GM18909 (cell line): ENCODE measurements around the gene BACE1.
"Not testable (repeated sequence)": the region's sequence is repeated elsewhere in the genome, so short reads cannot be mapped to it uniquely, and the experiment has no call there.

Experiments used
- ATAC-seq: cut with Tn5 transposase; IDR thresholded peaks from one replicate; pipeline ENCODE4 v1.9.1; 2021; ENCODE audit warnings: mild to moderate bottlenecking; ENCODE audit not compliant: unreplicated experiment, poor library complexity

Gene BACE1

GRCh38 chr11:117316197-117316961 lies at the start of gene BACE1:
BACE1 (minus strand) TSS chr11:117316256; CDS start chr11:117315795, 461 bp downstream.
- ATAC-seq = no peak

GRCh38 chr11:117361432-117361831 lies 45.4 kb upstream of the BACE1 start:
- no peak for ATAC-seq

DNA sequence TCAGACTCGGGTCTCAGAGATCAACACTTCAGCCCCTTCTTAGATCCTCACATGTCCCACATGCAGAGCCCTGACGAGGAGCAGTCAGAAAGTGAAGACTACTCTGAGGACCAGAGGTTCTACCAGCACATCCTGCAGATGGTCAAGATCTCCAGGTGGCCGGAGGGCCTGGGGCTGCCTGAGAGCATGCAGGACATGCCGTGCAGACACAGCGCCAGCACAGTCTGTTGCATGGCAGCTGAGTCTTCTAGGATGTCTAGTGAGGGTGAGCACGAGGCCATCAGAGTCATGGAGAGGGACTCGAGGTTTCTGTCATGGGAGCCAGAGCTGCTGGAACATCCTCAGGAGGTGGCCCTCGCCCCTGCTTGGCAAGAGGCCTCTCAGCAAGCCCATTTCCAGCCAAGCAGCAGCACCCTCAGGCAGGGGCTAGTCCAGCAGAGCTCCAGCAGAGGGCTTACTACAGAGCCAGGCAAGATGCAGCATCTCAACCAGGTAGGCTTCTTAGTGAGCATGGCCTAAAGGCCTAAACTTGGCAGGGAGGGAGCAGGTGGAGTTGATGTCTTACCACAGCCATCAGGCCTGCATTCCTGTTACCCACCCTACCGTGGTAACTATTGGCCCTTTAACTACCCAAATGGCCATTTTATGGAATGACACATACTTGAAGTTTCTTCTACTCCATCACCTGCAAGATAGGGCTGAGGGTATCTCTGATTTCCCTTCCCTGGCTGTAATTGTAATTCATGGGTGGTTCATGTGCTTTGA lies 40.3 kb upstream of the BACE1 start:
- ATAC-seq = no peak

GRCh38 chr11:117354550-117354949 lies 38.5 kb upstream of the BACE1 start:
- no peak for ATAC-seq

DNA sequence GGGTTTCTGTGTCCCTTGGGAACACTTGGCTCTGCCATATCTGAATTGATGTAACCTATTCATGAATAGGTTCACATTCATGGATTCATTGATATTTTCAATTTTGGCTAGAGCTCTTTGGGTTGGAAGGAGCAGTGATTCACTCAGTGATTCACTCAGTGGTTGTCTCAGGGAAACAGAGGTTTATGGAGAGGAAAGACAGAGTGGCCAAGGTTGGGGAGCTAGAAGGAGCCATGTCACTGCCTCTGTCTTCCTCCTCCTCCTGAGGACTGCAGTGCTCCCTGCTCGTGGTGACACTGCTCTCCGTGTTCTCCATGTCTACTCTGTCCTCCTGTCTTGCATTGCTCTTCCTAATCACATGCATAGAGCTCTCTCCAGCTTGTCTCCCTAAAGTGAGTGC lies 29.0 kb upstream of the BACE1 start:
- ATAC-seq = no peak

GRCh38 chr11:117337076-117337475 lies 21.0 kb upstream of the BACE1 start:
- no peak for ATAC-seq

- ATAC-seq = no peak
Observed at GRCh38 chr11:117335399-117335798, 19.3 kb upstream of the BACE1 start.

DNA sequence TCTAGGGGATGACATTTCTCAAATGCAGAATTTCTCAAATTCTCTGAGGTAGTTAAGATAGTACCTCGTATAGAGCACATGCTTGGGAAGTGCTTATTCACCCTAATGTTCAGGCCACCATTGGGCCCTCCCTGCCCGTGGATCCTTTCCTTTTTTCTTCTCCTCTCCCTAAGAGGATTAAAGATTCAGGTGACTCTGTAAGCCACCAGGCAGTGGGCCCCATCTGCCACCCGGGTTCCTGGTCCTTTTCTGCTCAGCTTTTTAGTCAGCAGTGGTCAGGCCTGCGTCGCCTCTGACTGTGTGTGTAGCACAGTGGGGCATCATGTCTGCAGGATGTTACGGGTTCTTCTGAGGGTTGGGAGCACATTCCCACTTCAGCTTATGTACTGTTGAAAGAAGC lies 18.8 kb upstream of the BACE1 start:
- ATAC-seq = no peak

DNA sequence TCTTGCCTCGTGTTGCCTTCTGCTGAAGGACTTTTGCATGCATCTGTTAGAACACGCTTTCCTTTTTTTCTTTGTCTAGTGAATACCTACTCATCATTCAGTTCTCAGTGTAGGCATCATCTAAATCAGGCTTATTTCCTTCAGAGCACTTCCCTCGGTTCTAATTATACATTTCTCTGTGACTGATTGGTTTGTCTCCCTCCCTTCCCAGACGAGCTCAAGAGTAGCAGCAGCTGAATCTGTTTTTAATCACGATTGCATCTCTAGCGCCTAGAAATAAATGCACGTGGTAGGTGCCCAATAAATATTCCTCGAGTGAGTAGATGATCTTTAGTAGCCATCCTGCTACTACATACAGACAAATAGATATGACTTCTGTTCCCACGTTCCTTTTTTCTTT lies 17.9 kb upstream of the BACE1 start:
- ATAC-seq = no peak

DNA sequence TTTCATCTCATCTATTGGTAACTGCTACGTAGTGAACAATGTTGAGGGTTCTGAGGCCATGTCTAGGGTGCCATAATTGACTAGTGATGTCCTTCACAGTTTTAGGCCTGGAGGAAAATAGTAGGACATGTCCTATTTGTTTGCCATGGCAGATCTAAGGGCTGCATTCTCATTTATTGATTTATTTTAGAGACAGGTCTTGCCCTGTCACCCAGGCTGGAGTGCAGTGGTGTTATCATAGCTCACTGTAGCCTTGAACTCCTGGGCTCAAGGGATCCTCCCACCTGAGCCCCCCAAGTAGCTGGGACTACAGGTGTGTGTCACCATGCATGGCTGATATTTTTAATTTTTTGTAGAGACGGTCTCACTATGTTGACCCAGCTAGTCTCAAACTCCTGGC lies 16.8 kb upstream of the BACE1 start:
- no peak for ATAC-seq

DNA sequence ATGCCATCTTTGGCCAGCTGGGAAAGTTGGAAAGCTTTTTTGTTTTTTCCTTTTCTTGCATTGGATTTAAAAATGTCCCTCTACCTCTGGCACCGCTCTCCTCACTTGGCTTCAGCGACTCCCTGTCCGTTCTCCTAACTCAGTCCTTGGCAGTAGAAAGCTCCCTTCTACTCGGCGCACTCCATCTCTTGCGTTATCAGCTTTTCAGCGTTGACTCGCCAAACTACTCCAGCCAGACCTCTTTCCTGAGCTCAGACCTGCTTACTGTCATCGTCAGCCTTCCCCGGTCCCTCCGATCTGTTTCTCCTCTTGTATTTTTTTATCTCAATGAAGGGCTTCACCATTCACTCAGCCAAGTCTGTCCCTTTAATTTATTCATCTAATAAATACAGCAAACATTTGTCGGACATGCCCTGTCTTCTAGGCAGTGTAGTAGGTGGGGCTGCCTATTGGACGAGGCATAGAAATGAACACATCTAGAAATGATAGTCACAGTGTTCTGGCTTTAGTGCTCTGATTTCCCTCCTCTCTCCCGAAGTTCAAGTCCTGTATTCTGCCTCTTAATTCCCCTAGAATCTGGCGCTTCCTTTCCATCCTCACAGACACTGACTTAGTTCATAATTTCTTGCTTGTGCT lies 12.4 kb upstream of the BACE1 start:
- ATAC-seq = peak; percentile 4

GRCh38 chr11:117327567-117328374 lies 11.7 kb upstream of the BACE1 start, which contains the start of gene CEP164:
CEP164 (plus strand) TSS chr11:117327854; CDS start chr11:117338587, 10,733 bp downstream.
- peak; percentile 96 for ATAC-seq

GRCh38 chr11:117327255-117327566 lies 11.2 kb upstream of the BACE1 start:
- not testable (repeated sequence) for ATAC-seq

DNA sequence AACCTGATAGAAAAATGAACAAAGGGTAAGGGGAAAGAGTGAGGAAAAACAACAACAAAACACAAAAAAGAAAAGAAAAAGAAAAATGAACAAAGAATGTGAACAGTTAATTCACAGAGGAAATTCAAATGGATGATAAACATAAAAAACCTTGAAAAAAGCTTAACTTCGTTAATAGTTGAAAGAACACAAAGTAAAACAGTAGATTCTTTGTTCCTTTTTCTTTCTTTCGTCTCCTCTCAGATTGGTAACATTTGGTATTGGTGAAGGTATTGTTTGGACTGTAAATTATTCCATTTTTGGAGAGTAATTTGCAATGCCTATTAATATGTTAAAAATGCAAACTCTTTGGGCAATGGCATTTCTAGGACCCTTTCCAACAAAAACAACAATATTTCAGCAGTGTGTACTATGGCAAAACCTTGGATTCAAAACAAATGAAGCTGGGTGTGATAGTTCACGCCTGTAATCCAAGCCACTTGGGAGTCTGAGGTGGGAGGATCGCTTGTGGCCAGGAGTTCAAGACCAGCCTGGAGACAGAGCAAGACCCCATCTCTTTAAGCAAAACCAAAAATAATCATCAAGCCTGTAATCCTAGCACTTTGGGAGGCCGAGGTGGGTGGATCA lies 3.3 kb upstream of the BACE1 start:
- ATAC-seq = no peak

- no peak for ATAC-seq
Observed at GRCh38 chr11:117318738-117319137, 2.7 kb upstream of the BACE1 start.

- no peak for ATAC-seq
Observed at GRCh38 chr11:117315285-117316196, 515 bp downstream of the BACE1 start.

- no peak for ATAC-seq
Observed at GRCh38 chr11:117314840-117315239, 1.2 kb downstream of the BACE1 start.

DNA sequence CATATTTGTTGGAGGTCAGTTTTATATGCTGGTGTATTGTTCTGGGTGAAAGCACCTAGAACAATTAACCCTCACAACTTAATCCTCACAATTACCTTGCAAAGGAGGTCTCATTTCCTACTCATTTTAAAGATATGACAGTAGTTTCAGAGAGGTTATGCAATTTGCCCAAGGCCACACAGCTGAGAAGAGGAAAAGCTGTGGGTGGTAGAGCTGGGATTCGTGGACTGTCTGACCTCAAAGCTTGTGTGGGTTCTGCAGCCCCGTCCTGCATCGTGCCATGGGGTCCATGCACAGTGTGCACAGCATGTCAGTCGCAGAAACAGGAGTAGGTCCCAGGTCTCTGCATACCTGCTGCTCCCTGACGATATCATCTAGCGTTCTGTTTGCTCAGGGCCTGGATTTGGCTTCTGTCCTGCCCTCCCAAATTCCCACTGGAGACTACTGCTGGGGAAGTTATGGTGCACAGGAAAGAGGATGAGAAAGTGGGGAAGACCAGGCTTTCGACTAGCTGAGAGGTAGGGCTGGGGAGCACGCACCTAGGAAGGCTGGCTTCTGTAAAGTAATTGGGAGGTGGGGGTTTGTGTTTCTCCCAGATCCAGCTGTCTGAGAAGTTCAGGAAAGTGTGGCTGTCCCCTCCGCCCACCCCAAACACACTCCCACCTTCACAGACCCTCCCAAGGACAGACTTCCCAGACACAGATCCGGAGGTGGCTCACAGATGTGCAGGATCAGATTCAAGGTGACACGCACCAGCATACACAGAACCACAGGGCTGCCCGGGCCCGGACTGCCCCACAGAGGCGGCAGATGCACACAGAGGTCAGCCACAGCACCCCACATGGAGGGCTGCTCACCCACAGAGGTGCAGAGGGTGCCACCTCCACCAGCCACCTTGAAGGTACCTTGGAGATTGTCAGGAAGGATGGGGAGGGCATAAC lies 2.0 kb downstream of the BACE1 start:
- ATAC-seq = no peak
